HG02885 (cell line): ENCODE data around the gene EIF4G3.
"Not testable (repeated sequence)": the region's sequence is repeated elsewhere in the genome, so short reads cannot be mapped to it uniquely, and the experiment has no call there.

Experiments used
- ATAC-seq: cut with Tn5 transposase; IDR thresholded peaks from one replicate; pipeline ENCODE4 v1.9.1; 2021; ENCODE audit warnings: mild to moderate bottlenecking; ENCODE audit not compliant: unreplicated experiment, poor library complexity

Gene EIF4G3

GRCh38 chr1:20849100-20849499 lies 327.6 kb downstream of the EIF4G3 start:
- no peak for ATAC-seq

- ATAC-seq: no peak
Observed at GRCh38 chr1:20848162-20848561, 328.5 kb downstream of the EIF4G3 start.

DNA sequence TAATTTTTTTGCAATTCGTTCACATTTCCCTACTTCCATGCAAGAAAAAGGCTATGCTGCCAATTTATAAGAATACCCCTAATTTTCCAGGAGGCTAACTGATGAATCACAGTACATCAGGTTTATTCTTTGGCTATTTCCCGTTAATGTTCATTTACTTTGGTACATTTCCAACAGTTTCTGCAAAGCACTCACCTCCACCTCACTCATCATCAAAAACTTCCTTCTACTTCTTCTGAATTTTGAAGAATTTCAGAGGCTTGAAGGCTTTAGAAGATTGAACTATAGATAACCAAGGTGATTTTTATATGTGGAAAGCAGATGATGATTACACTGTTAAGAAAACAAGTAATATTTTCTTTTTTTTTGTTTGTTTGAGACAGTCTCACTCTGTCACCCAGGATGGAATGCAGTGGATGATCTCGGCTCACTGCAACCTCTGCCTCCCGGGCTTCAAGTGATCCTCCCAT lies 329.1 kb downstream of the EIF4G3 start:
- ATAC-seq: no peak

- ATAC-seq: no peak
Observed at GRCh38 chr1:20846461-20847374, 330.0 kb downstream of the EIF4G3 start.

DNA sequence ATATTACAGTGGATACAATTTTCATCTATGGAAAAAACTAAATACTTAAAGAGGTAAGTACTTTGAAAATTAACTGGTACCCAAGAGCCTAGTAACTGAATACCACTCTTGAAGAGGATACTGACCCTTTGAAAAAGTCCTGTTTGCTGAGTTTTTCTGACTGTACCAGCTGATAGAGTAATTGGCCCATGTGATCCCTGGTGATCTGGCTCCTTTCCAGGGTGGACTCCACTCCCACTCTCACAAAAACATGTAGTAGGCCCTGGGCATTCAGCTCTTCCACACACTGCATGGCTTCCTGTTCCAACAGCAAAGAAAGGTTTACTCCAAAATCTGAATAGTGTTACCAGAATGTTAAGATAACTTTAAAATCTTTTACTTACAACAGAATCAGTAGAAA lies 336.0 kb downstream of the EIF4G3 start:
- ATAC-seq: no peak

DNA sequence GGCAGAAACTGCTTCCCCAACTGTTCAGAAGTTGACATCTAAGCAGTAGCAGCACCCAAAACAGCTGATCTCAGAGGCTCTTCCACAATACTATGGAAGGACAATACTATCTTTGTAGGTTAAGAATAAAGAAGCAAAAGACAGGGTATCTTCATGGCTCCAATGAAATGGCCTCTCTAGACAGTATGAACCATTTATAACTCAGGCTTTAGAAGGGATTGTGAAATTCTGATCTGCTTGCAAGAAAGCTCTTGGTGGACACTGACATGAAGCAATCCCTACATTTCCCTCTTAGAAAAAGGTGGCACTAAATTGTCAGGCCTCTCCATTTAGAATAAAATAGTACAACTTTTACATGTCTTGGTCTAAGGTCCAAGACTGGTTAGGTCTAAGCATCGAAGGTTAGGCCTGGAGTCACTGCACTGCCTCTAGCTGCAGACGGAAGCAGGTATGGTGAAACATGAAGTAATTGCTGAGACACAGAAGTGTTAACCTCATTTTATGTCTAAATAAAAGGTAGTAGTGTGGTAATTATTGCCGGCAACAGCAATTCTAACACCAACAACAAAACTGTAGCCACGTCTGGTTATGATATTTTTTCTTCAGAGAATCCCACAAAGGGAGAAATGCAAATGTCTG lies 339.0 kb downstream of the EIF4G3 start:
- no peak for ATAC-seq

GRCh38 chr1:20836230-20836629 lies 340.5 kb downstream of the EIF4G3 start:
- no peak for ATAC-seq

- no peak for ATAC-seq
Observed at GRCh38 chr1:20834780-20835179, 341.9 kb downstream of the EIF4G3 start.

- ATAC-seq: no peak
Observed at GRCh38 chr1:20834192-20834591, 342.5 kb downstream of the EIF4G3 start.

DNA sequence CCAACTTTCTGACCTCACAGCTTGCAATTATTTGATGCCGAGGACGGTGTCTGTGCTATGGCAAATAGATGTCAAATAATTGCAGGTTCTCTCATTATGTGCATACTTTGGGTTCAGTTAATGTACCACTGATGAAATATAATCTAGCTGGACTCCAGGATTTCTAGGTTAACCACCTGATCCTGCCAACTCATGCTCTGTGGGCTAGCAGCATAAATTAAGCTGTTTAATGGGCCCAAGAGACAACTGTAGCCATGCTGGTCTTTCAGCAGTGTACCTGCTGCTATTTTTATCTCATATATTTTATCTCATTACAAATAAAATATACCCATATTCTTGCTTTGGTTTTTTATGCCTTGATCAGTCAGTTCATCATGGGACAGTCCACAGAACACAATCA lies 346.3 kb downstream of the EIF4G3 start:
- ATAC-seq: no peak

DNA sequence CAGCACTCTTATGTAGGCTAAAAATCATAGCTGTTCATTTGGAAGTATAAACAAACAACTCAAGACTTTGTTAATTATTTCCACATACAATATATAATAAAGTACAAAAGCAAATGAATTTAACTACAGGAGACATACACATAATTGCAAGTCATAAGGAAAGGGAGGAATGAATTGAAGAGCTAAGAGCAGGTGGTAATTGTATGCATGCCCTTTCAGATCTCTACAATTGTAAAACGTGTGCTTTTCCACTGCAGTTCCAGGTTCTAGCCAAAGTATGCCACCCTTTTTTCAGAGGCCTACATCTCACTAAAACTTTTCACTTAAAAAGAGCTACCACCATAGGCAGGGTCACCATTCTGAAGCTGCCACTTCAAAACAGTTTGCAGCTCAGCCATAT lies 346.8 kb downstream of the EIF4G3 start:
- no peak for ATAC-seq

DNA sequence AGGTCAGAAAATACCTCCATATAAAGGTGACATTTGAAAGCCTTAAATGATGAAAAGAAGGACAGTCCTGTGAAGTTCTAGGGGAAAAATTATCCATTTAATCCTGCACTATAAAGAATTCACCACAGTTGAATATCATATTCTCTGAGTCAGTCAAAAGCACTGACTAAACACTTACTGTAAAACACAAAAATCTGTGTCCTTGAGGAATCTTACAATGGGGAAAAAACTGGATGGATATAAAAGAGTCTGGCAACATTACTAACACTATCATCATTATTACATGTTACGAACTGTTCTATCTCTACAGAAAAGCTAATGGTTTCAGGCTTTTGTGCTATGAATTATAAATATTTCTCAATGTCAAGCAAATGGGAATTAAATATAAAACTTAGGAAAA lies 347.2 kb downstream of the EIF4G3 start:
- no peak for ATAC-seq

DNA sequence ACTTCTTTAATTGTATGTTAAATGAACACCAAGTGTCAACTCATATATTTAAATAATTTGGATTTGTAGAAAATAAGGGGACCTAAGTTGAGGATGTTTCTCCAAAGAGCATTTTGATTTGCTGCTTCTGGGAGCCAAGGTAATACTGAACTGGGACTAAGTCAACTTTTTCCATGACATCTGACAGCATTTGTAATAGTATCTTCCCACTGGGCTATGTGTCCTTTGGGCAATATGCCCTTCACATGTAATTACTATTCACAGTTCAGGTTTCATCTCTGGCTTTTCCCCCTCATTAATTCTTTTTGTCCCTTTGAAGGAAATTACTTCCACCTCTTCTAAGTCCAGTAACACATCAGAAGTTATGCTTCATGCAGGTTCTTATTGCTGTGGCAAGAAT lies 352.9 kb downstream of the EIF4G3 start:
- no peak for ATAC-seq

GRCh38 chr1:20821466-20821865 lies 355.2 kb downstream of the EIF4G3 start:
- ATAC-seq: no peak

DNA sequence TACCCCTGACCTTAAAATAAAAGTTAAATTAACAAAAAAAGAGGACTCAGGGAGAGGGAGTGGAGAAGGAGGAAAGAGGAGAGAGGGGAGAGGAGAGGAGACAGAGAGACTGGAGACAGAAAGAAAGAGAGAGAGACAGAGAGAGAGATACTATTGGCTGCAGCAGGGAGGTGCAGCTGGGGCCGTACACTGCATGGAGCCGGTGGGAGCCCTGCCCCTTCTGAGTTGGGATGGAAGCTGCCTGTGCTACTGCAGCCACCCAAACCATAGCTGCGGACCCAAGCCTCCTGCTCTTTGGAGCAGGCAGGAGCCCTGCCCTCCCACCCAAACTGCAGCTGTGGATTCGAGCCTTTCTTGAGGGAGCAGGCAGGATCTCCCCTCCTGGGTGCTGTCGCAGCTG lies 356.9 kb downstream of the EIF4G3 start:
- no peak for ATAC-seq

- ATAC-seq: no peak
Observed at GRCh38 chr1:20814534-20814871, 362.2 kb downstream of the EIF4G3 start.

- ATAC-seq: no peak
Observed at GRCh38 chr1:20811916-20812315, 364.8 kb downstream of the EIF4G3 start.

DNA sequence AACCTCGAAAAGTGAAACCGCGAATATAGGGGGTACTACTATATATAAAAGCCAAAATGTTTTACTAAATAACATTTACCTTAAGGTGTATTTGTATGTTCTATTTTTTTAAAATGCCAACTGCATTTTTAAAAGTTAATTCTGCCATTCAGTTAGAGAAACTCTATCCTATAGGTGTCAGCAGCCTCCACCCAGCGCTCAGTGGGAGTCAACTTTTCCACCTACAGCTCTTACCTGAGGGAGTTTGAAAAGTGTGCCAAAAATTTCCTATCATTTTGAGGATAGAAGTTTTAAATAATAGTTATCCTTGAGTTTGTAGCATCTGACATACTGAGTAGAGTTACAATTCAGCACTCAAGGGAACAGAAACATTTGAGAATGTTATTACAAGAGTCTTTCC lies 383.5 kb downstream of the EIF4G3 start:
- no peak for ATAC-seq

DNA sequence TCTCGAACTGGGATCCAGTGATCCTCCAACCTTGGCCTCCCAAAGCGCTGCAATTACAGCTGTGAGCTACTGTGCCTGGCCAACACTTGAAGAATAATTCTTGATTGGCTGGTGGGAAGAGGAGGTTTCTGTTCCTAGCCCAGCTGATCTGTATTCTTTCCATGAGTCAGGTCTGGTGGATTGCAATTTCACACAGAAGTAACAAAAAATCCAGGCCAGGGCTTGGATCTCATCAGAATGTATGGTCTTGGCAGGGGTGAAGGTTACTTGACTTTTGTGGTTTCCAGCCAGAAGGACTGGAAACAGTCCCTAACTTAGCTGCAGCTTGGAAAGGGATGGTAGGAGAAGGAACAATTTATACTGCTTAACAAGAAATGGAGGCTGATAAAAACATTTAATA lies 384.5 kb downstream of the EIF4G3 start:
- ATAC-seq: no peak

- no peak for ATAC-seq
Observed at GRCh38 chr1:20790785-20791184, 385.9 kb downstream of the EIF4G3 start.

GRCh38 chr1:20789598-20789997 lies 387.1 kb downstream of the EIF4G3 start:
- not testable (repeated sequence) for ATAC-seq
